Measurements from ENCODE around the gene CARS1. TPM values are rescaled to one million over a fixed set of nuclear protein-coding genes. Genes with fewer than 3 reads are reported as not detected.

The CARS1 gene
- total and polyA plus RNA-seq, 4 donors, result 27.3 to 62.3 (median 37.7) TPM

DNA sequence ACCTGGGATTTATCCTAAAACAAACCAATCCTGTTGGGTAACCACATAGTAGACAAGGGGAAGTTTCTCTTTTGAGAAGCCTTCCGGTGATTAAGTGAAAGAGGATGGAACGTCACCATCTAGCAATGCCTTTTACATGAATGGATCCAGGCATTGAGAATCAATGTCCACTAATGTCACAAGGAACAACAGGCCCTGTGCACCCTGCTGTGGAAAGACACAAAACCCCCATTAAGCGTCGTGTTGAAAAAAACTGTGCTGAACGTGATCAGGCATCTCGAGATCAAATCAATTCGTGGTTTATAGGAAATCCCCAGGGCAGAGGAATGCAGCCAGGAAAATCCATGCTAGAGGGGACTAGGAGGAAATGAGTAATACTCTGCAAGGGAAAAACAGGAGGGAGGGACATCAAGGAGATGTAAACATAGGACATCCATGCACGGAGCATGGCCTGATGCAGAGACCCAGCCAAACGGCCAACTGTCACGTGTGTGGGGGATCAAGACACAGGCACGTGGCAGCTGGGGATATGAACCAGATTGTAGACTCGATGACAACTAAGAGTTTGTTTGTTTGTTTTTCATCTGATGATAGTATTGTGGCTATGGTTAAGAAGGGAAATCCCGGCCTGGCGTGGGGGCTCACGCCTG, 38.6 kb upstream of the CARS1 start:
- Histone ChIP-seq H3K36me3 (ENCODE audit: control insufficient read depth in 4 of 4, insufficient read depth in 4 of 4, low read length in 4 of 4) (peaks cover 0 to 23% (median 11%) of the 10 kb centered on the region in 4 donors), H3K4me3 (no peak overlapping the region), H3K4me1 (ENCODE audit: control insufficient read depth in 5 of 5, insufficient read depth in 5 of 5, low read length in 5 of 5) (peaks cover 0 to 4% (median 0%) of the 10 kb centered on the region in 5 donors), H3K27ac (ENCODE audit: low read depth in 1 of 2, low read length in 1 of 2) (peak overlapping the region; percentile 26 to 79), H3K27me3 (ENCODE audit: control insufficient read depth in 3 of 3, insufficient read depth in 3 of 3, low read length in 2 of 3) (no peaks in the 10 kb centered on the region), H3K9me3 (ENCODE audit: control insufficient read depth in 4 of 4, insufficient read depth in 3 of 4, low read length in 3 of 4) (no peaks in the 10 kb centered on the region), H3K9ac (ENCODE audit: insufficient read depth in 1 of 2, low read length in 2 of 2) (peak overlapping the region in 1 of 2 donors; percentile 38)
- WGBS, 2 donors, result 54 to 66% methylated on average over 15 of the region's 15 CpGs
- ATAC-seq (ENCODE audit: insufficient read depth, low FRiP score) (no peak), DNase-seq (peak; percentile 62 to 82 (median 67))
- no peak for TF ChIP-seq CTCF (IDR thresholded peaks at IDR 0.05; ENCODE audit: control extremely low read depth, extremely low read depth)

DNA sequence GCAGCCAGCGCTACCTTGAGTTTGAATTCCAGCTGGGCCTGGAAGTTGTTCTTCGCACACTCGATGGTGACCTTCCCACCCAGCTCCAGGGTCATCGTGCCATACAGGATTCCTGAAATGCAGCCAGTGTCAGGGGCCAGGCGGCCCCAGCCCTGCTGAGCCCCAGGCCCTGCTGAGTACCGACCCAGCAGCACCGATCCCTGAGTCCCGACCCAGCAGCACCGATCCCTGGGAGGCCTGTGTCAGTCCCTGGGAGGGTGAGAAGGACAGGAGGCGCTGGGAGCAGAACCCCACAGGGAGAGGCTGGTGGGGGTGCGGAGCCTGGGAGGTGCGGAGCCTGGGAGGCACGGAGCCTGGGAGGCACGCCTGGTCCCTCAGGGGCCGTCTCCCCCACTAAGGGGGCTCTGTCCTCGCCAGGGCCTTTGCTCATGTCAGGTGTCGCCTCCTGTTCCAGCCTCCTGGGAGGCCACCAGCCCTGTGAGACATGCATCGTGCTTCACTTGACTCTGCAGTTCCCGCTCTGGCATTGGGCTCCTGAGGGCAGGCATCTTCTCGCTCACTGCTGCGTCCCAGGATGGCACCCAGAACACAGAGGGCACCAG, 37.1 kb upstream of the CARS1 start:
- no peak for DNase-seq
- H3K9me3 ChIP-seq (ENCODE audit: control insufficient read depth in 4 of 4, insufficient read depth in 3 of 4, low read length in 3 of 4), result no peaks in the 10 kb centered on the region
- TF ChIP-seq CTCF (IDR thresholded peaks at IDR 0.05; ENCODE audit: control extremely low read depth, extremely low read depth), result no peak
- no peaks in the 10 kb centered on the region for H3K27me3 ChIP-seq (ENCODE audit: control insufficient read depth in 3 of 3, insufficient read depth in 3 of 3, low read length in 2 of 3)
- H3K36me3 ChIP-seq (ENCODE audit: control insufficient read depth in 4 of 4, insufficient read depth in 4 of 4, low read length in 4 of 4), result peaks cover 0 to 32% (median 15%) of the 10 kb centered on the region in 4 donors
- ATAC-seq (ENCODE audit: insufficient read depth, low FRiP score), result no peak
- WGBS, 2 donors, result 92 to 95% methylated on average over 19 to 21 of the region's 21 CpGs
- H3K4me1 ChIP-seq (ENCODE audit: control insufficient read depth in 5 of 5, insufficient read depth in 5 of 5, low read length in 5 of 5), result peaks cover 0 to 4% (median 0%) of the 10 kb centered on the region in 5 donors
- H3K4me3 ChIP-seq, result no peak overlapping the region
- H3K27ac ChIP-seq (ENCODE audit: low read depth in 1 of 2, low read length in 1 of 2), result peak overlapping the region in 1 of 2 donors; percentile 12
- no peak overlapping the region for H3K9ac ChIP-seq (ENCODE audit: insufficient read depth in 1 of 2, low read length in 2 of 2)

DNA sequence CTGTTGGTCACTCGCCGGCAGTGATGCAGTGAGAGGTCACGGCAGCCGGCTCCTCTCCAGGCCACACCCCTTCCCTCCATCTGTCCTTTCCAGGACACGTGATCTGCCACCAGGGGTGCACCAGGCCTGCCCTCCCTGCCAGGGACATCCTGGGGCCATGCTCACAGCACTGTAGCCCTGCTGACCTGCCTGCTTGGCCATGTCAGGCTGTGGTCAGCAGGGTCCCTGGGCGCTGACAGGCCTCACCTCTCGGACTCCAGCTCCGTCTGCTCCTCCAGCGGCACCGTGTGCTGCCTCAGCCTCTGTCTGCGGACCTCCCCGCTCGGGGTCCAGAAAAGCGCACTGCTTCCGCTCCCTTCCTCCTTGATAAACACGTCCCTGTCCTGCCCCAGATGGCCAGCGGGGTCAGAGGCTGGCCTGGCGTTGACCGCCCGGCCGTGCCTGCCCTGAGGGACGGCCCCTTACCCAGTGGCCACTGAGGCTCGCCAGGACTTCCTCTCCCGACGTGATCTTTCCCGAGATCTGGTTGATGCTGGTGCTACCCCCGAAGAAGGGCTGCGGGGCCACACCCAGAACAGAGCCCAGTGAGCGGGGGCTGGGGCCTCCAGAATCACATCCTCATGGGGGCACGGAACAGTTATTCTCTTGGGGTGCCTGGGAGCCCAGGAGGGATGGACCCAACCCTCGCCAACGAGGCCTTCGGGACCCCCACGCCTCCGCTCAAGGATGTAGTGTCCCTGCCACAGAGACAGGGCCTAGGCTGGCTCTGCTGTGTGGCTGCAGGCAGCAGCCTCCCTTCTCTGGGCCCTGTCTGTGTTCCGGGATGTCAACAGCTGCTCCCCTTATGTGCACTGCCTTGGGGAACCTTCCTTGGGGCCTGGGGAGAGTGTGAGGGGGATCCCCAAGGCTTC, 36.3 kb upstream of the CARS1 start:
- Histone ChIP-seq H3K27me3 (ENCODE audit: control insufficient read depth in 3 of 3, insufficient read depth in 3 of 3, low read length in 2 of 3) (no peaks in the 10 kb centered on the region), H3K36me3 (ENCODE audit: control insufficient read depth in 4 of 4, insufficient read depth in 4 of 4, low read length in 4 of 4) (peaks cover 0 to 39% (median 10%) of the 10 kb centered on the region in 4 donors), H3K4me3 (no peak overlapping the region), H3K4me1 (ENCODE audit: control insufficient read depth in 5 of 5, insufficient read depth in 5 of 5, low read length in 5 of 5) (peaks cover 0 to 4% (median 0%) of the 10 kb centered on the region in 5 donors), H3K9me3 (ENCODE audit: control insufficient read depth in 4 of 4, insufficient read depth in 3 of 4, low read length in 3 of 4) (no peaks in the 10 kb centered on the region), H3K9ac (ENCODE audit: insufficient read depth in 1 of 2, low read length in 2 of 2) (no peak overlapping the region), H3K27ac (ENCODE audit: low read depth in 1 of 2, low read length in 1 of 2) (peak overlapping the region in 1 of 2 donors; percentile 12)
- DNase-seq (no peak), ATAC-seq (ENCODE audit: insufficient read depth, low FRiP score) (no peak)
- no peak for TF ChIP-seq CTCF (IDR thresholded peaks at IDR 0.05; ENCODE audit: control extremely low read depth, extremely low read depth)
- 80 to 87% methylated on average over 36 of the region's 36 CpGs for WGBS, 2 donors

Data from lung (tissue), 12 donors.